WTC11 (cell line): ENCODE results near the gene FANCE. TPM values are rescaled to one million over a fixed set of nuclear protein-coding genes. Genes with fewer than 3 reads are reported as not detected.

Experiments
- ESRRA ChIP-seq: sonication (generic); formaldehyde crosslinking; IDR thresholded peaks from 2 replicates; pipeline ENCODE4 v1.8.1; 2022; ENCODE audit warnings: mild to moderate bottlenecking, missing genetic modification reagents, borderline replicate concordance
- ETV6 ChIP-seq: sonication (generic); formaldehyde crosslinking; IDR thresholded peaks from 2 replicates; pipeline ENCODE4 v1.8.1; 2022; ENCODE audit warnings: mild to moderate bottlenecking, missing genetic modification reagents
- FOXJ3 ChIP-seq: sonication (generic); formaldehyde crosslinking; IDR thresholded peaks from 2 replicates; pipeline ENCODE4 v1.9.0; 2021; ENCODE audit warnings: missing genetic modification reagents, mild to moderate bottlenecking, borderline replicate concordance
- FOXK1 ChIP-seq: sonication (generic); formaldehyde crosslinking; IDR thresholded peaks from 2 replicates; pipeline ENCODE4 v1.8.0; 2022; ENCODE audit warnings: mild to moderate bottlenecking, moderate library complexity, missing genetic modification reagents
- FOXP1 ChIP-seq: sonication (generic); formaldehyde crosslinking; IDR thresholded peaks from 2 replicates; pipeline ENCODE4 v1.8.0; 2022; ENCODE audit warnings: missing genetic modification reagents, mild to moderate bottlenecking, moderate library complexity, borderline replicate concordance
- IRF2 ChIP-seq: sonication (generic); formaldehyde crosslinking; IDR thresholded peaks from 2 replicates; pipeline ENCODE4 v1.8.0; 2022; ENCODE audit warnings: low read depth, missing genetic modification reagents, borderline replicate concordance
- KAT7 ChIP-seq: sonication (generic); formaldehyde crosslinking; IDR thresholded peaks from 2 replicates; pipeline ENCODE4 v1.8.1; 2023; ENCODE audit warnings: missing genetic modification reagents, mild to moderate bottlenecking, borderline replicate concordance
- NFATC4 ChIP-seq: fragments of 250-450 bp; sonication (Bioruptor Pico); IDR thresholded peaks from 2 replicates; pipeline ENCODE4 v1.9.0; 2021; ENCODE audit warnings: mild to moderate bottlenecking
- NFYB ChIP-seq: sonication (generic); formaldehyde crosslinking; conservative IDR thresholded peaks from 2 replicates; pipeline ENCODE4 v1.8.0; 2022; ENCODE audit warnings: low read depth, missing genetic modification reagents
- NR2C2 ChIP-seq: sonication (generic); formaldehyde crosslinking; IDR thresholded peaks from 2 replicates; pipeline ENCODE4 v1.8.0; 2022; ENCODE audit warnings: mild to moderate bottlenecking, missing genetic modification reagents
- NR3C1 ChIP-seq: sonication (generic); formaldehyde crosslinking; conservative IDR thresholded peaks from 2 replicates; pipeline ENCODE4 v1.8.1; 2023; ENCODE audit warnings: low read depth, mild to moderate bottlenecking, missing genetic modification reagents
- RORB ChIP-seq: fragments of 250-450 bp; sonication (Bioruptor Pico); IDR thresholded peaks from 2 replicates; pipeline ENCODE4 v1.9.0; 2021; ENCODE audit warnings: mild to moderate bottlenecking
- SMAD4 ChIP-seq: sonication (generic); formaldehyde crosslinking; IDR thresholded peaks from 2 replicates; pipeline ENCODE4 v1.8.0; 2022; ENCODE audit warnings: mild to moderate bottlenecking, missing genetic modification reagents
- SOX15 ChIP-seq: fragments of 250-450 bp; sonication (Bioruptor Pico); IDR thresholded peaks from 2 replicates; pipeline ENCODE4 v1.9.0; 2021; ENCODE audit warnings: mild to moderate bottlenecking
- TEAD1 ChIP-seq: sonication (generic); formaldehyde crosslinking; IDR thresholded peaks from 2 replicates; pipeline ENCODE4 v1.8.0; 2022; ENCODE audit warnings: mild to moderate bottlenecking, missing genetic modification reagents
- USF1 ChIP-seq: sonication (generic); formaldehyde crosslinking; IDR thresholded peaks from 2 replicates; pipeline ENCODE4 v1.8.0; 2022; ENCODE audit warnings: mild to moderate bottlenecking, missing genetic modification reagents
- ZNF317 ChIP-seq: sonication (generic); formaldehyde crosslinking; IDR thresholded peaks from 2 replicates; pipeline ENCODE4 v1.8.1; 2023; ENCODE audit warnings: low read depth, mild to moderate bottlenecking, moderate library complexity, missing genetic modification reagents, borderline replicate concordance
- ZNF396 ChIP-seq: fragments of 250-450 bp; sonication (Bioruptor Pico); IDR thresholded peaks from 2 replicates; pipeline ENCODE4 v1.8.0; 2021; ENCODE audit warnings: mild to moderate bottlenecking, moderate library complexity, borderline replicate concordance
- total RNA-seq: library from RNA; stranded (reverse); gene quantifications from 3 replicates; pipeline ENCODE4 v1.2.3, GENCODE V29; 2021
- TF ChIP-seq, protein P1 (sequence below): sonication (generic); formaldehyde crosslinking; IDR thresholded peaks from 2 replicates; pipeline ENCODE4 v1.8.0; 2023; ENCODE audit warnings: missing genetic modification reagents, mild to moderate bottlenecking, borderline replicate concordance
- TF ChIP-seq, protein P2 (sequence below): sonication (generic); formaldehyde crosslinking; IDR thresholded peaks from 2 replicates; pipeline ENCODE4 v1.8.1; 2023; ENCODE audit warnings: mild to moderate bottlenecking, missing genetic modification reagents
- TF ChIP-seq, protein P3 (sequence below): fragments of 250-450 bp; sonication (Bioruptor Pico); IDR thresholded peaks from 2 replicates; pipeline ENCODE4 v1.8.0; 2021; ENCODE audit warnings: mild to moderate bottlenecking
- TF ChIP-seq, protein P4 (sequence below): fragments of 250-450 bp; sonication (Bioruptor Pico); IDR thresholded peaks from 2 replicates; pipeline ENCODE4 v1.9.0; 2021; ENCODE audit warnings: mild to moderate bottlenecking, borderline replicate concordance
- TF ChIP-seq, protein P5 (sequence below): fragments of 250-450 bp; sonication (Bioruptor Pico); IDR thresholded peaks from 2 replicates; pipeline ENCODE4 v1.9.0; 2021; ENCODE audit warnings: mild to moderate bottlenecking

The FANCE gene
- total RNA-seq, 1 experiment from 2014 or later, result 22.3 TPM

DNA sequence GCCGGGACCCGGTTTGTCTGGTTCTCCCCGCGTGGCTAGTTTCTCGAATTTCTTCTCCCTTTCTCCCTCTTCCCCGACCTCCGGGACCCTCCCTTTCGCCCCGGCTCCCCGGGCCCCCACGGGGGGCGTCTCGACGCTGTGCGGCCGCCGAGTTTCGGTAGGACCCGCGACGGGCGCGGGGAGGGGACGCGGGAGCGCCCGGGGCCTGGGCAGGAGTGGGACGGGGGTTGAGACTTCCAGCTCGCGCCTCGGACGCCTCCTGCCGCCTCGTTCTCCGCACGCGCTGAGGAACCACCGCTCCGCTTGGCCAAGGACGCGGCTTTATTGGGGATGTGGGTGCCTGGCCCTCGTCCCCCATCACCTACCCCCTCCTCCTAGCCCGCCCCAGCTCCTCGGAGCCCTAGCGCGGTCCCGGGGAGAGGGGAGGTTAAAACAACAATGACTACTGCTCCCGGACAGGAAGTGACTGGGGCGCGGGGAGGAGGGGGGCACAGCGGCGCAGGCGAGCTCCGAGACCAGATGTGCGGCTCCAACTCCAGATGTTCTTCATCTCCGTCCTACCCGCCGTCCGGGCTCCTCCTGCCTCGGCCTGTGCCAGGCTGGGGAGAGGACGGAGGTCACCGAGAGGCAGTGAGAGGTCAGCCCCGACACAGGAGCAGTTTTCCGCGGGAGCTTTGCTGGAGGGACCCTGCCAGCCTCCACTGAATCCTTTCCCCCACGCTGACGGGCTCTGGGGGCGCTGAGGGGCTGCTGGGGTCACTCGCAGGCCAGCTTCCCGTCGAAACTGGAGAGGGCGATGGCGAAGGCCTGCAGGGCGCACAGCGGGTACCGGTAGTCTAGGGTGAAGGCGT lies 45.7 kb downstream of the FANCE start (continued):
- TF ChIP-seq, protein P1, sequence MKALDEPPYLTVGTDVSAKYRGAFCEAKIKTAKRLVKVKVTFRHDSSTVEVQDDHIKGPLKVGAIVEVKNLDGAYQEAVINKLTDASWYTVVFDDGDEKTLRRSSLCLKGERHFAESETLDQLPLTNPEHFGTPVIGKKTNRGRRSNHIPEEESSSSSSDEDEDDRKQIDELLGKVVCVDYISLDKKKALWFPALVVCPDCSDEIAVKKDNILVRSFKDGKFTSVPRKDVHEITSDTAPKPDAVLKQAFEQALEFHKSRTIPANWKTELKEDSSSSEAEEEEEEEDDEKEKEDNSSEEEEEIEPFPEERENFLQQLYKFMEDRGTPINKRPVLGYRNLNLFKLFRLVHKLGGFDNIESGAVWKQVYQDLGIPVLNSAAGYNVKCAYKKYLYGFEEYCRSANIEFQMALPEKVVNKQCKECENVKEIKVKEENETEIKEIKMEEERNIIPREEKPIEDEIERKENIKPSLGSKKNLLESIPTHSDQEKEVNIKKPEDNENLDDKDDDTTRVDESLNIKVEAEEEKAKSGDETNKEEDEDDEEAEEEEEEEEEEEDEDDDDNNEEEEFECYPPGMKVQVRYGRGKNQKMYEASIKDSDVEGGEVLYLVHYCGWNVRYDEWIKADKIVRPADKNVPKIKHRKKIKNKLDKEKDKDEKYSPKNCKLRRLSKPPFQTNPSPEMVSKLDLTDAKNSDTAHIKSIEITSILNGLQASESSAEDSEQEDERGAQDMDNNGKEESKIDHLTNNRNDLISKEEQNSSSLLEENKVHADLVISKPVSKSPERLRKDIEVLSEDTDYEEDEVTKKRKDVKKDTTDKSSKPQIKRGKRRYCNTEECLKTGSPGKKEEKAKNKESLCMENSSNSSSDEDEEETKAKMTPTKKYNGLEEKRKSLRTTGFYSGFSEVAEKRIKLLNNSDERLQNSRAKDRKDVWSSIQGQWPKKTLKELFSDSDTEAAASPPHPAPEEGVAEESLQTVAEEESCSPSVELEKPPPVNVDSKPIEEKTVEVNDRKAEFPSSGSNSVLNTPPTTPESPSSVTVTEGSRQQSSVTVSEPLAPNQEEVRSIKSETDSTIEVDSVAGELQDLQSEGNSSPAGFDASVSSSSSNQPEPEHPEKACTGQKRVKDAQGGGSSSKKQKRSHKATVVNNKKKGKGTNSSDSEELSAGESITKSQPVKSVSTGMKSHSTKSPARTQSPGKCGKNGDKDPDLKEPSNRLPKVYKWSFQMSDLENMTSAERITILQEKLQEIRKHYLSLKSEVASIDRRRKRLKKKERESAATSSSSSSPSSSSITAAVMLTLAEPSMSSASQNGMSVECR (CRISPR knock-in tag), result peak; percentile 32; the same call in 1 of the 2 replicates
- no peak for TF ChIP-seq SOX15 (CRISPR knock-in tag)
- no peak for TF ChIP-seq NR3C1 (CRISPR knock-in tag)
- TF ChIP-seq, protein P2, sequence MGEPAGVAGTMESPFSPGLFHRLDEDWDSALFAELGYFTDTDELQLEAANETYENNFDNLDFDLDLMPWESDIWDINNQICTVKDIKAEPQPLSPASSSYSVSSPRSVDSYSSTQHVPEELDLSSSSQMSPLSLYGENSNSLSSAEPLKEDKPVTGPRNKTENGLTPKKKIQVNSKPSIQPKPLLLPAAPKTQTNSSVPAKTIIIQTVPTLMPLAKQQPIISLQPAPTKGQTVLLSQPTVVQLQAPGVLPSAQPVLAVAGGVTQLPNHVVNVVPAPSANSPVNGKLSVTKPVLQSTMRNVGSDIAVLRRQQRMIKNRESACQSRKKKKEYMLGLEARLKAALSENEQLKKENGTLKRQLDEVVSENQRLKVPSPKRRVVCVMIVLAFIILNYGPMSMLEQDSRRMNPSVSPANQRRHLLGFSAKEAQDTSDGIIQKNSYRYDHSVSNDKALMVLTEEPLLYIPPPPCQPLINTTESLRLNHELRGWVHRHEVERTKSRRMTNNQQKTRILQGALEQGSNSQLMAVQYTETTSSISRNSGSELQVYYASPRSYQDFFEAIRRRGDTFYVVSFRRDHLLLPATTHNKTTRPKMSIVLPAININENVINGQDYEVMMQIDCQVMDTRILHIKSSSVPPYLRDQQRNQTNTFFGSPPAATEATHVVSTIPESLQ (CRISPR knock-in tag), result no peak
- TF ChIP-seq, protein P3, sequence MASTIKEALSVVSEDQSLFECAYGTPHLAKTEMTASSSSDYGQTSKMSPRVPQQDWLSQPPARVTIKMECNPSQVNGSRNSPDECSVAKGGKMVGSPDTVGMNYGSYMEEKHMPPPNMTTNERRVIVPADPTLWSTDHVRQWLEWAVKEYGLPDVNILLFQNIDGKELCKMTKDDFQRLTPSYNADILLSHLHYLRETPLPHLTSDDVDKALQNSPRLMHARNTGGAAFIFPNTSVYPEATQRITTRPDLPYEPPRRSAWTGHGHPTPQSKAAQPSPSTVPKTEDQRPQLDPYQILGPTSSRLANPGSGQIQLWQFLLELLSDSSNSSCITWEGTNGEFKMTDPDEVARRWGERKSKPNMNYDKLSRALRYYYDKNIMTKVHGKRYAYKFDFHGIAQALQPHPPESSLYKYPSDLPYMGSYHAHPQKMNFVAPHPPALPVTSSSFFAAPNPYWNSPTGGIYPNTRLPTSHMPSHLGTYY (CRISPR knock-in tag), result no peak
- no peak for TF ChIP-seq NR2C2 (CRISPR knock-in tag)
- TF ChIP-seq FOXJ3 (CRISPR knock-in tag), result no peak
- TF ChIP-seq ZNF396, result no peak
- TF ChIP-seq IRF2, result 0 out of 2 replicates have a peak, but pooled peaks have one; percentile 33
- TF ChIP-seq SMAD4 (CRISPR knock-in tag), result no peak
- TF ChIP-seq, protein P4, sequence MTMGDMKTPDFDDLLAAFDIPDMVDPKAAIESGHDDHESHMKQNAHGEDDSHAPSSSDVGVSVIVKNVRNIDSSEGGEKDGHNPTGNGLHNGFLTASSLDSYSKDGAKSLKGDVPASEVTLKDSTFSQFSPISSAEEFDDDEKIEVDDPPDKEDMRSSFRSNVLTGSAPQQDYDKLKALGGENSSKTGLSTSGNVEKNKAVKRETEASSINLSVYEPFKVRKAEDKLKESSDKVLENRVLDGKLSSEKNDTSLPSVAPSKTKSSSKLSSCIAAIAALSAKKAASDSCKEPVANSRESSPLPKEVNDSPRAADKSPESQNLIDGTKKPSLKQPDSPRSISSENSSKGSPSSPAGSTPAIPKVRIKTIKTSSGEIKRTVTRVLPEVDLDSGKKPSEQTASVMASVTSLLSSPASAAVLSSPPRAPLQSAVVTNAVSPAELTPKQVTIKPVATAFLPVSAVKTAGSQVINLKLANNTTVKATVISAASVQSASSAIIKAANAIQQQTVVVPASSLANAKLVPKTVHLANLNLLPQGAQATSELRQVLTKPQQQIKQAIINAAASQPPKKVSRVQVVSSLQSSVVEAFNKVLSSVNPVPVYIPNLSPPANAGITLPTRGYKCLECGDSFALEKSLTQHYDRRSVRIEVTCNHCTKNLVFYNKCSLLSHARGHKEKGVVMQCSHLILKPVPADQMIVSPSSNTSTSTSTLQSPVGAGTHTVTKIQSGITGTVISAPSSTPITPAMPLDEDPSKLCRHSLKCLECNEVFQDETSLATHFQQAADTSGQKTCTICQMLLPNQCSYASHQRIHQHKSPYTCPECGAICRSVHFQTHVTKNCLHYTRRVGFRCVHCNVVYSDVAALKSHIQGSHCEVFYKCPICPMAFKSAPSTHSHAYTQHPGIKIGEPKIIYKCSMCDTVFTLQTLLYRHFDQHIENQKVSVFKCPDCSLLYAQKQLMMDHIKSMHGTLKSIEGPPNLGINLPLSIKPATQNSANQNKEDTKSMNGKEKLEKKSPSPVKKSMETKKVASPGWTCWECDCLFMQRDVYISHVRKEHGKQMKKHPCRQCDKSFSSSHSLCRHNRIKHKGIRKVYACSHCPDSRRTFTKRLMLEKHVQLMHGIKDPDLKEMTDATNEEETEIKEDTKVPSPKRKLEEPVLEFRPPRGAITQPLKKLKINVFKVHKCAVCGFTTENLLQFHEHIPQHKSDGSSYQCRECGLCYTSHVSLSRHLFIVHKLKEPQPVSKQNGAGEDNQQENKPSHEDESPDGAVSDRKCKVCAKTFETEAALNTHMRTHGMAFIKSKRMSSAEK, result no peak
- TF ChIP-seq ZNF317 (CRISPR knock-in tag), result no peak; the same call in 1 of the 2 replicates
- TF ChIP-seq FOXP1 (CRISPR knock-in tag), result peak; percentile 76
- TF ChIP-seq ESRRA, result no peak
- TF ChIP-seq KAT7 (CRISPR knock-in tag), result peak; percentile 67
- TF ChIP-seq ETV6 (CRISPR knock-in tag), result peak; percentile 73; the same call in 1 of the 2 replicates
- TF ChIP-seq NFATC4, result no peak
- 0 out of 2 replicates have a peak, but pooled peaks have one; percentile 72 for TF ChIP-seq TEAD1 (CRISPR knock-in tag)
- TF ChIP-seq USF1 (CRISPR knock-in tag), result 0 out of 2 replicates have a peak, but pooled peaks have one; percentile 30
- 0 out of 2 replicates have a peak, but pooled peaks have one; percentile 25 for TF ChIP-seq FOXK1
- TF ChIP-seq, protein P5, sequence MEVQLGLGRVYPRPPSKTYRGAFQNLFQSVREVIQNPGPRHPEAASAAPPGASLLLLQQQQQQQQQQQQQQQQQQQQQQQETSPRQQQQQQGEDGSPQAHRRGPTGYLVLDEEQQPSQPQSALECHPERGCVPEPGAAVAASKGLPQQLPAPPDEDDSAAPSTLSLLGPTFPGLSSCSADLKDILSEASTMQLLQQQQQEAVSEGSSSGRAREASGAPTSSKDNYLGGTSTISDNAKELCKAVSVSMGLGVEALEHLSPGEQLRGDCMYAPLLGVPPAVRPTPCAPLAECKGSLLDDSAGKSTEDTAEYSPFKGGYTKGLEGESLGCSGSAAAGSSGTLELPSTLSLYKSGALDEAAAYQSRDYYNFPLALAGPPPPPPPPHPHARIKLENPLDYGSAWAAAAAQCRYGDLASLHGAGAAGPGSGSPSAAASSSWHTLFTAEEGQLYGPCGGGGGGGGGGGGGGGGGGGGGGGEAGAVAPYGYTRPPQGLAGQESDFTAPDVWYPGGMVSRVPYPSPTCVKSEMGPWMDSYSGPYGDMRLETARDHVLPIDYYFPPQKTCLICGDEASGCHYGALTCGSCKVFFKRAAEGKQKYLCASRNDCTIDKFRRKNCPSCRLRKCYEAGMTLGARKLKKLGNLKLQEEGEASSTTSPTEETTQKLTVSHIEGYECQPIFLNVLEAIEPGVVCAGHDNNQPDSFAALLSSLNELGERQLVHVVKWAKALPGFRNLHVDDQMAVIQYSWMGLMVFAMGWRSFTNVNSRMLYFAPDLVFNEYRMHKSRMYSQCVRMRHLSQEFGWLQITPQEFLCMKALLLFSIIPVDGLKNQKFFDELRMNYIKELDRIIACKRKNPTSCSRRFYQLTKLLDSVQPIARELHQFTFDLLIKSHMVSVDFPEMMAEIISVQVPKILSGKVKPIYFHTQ (CRISPR knock-in tag), result no peak
- TF ChIP-seq RORB (CRISPR knock-in tag), result no peak
- TF ChIP-seq NFYB, result no peak
